GM12873 (cell line): ENCODE data around the gene SULT1A2.

Source experiments
- CTCF ChIP-seq: IDR thresholded peaks from 2 replicates; pipeline ENCODE4 v1.5.1; 2012; ENCODE audit warnings: low read depth, mild to moderate bottlenecking, moderate library complexity, low read length, control low read depth; ENCODE audit not compliant: insufficient read depth; ENCODE audit errors: missing control alignments

Gene SULT1A2

GRCh38 chr16:28575446-28576109 lies 21.3 kb downstream of the SULT1A2 start:
- no peak for TF ChIP-seq CTCF

GRCh38 chr16:28574925-28575324 lies 21.9 kb downstream of the SULT1A2 start:
- no peak for TF ChIP-seq CTCF

- no peak for TF ChIP-seq CTCF
Measured at GRCh38 chr16:28573738-28574718, 22.8 kb downstream of the SULT1A2 start.

GRCh38 chr16:28572696-28573510 lies 23.9 kb downstream of the SULT1A2 start:
- TF ChIP-seq CTCF = no peak

- no peak for TF ChIP-seq CTCF
Measured at GRCh38 chr16:28569968-28570752, 26.7 kb downstream of the SULT1A2 start.

GRCh38 chr16:28569021-28569420 lies 27.8 kb downstream of the SULT1A2 start:
- no peak for TF ChIP-seq CTCF
